Thymus (tissue), 11 donors: ENCODE results near the gene TAGLN2. TPM values are rescaled to one million over a fixed set of nuclear protein-coding genes. Genes with fewer than 3 reads are reported as not detected.

ENCODE experiments used
- DNase-seq, 9 donors: peaks; one replicate each; pipeline ENCODE4 v3.0.0-alpha.2; 2013; ENCODE audit warnings: low spot score in 9 of 9, low read depth in 6 of 9, missing footprints in 1 of 9
- H3K27ac ChIP-seq, 2 donors: one replicate each; pipeline ENCODE4 v1.5.1; 2013; ENCODE audit warnings: control low read depth in 1 of 2, low read depth in 1 of 2, low read length in 1 of 2, mild to moderate bottlenecking in 1 of 2, moderate library complexity in 1 of 2
- H3K27me3 ChIP-seq, 2 donors: one replicate each; pipeline ENCODE4 v1.5.1; 2013; ENCODE audit warnings: low read length in 1 of 2; ENCODE audit not compliant: control insufficient read depth in 2 of 2, insufficient read depth in 1 of 2
- H3K36me3 ChIP-seq, 2 donors: one replicate each; pipeline ENCODE4 v1.5.1; 2013; ENCODE audit warnings: low read length in 1 of 2, mild to moderate bottlenecking in 1 of 2, moderate library complexity in 1 of 2; ENCODE audit not compliant: control insufficient read depth in 2 of 2, insufficient read depth in 2 of 2
- H3K4me1 ChIP-seq, 2 donors: one replicate each; pipeline ENCODE4 v1.5.1; 2013; ENCODE audit warnings: low read length in 2 of 2; ENCODE audit not compliant: control insufficient read depth in 2 of 2, insufficient read depth in 2 of 2
- H3K4me3 ChIP-seq, 2 donors: one replicate each; pipeline ENCODE4 v1.5.1; 2013; ENCODE audit warnings: low read length in 2 of 2, control low read depth in 1 of 2, mild to moderate bottlenecking in 1 of 2
- H3K9me3 ChIP-seq, 2 donors: one replicate each; pipeline ENCODE4 v1.5.1; 2013; ENCODE audit warnings: low read length in 1 of 2, mild to moderate bottlenecking in 1 of 2; ENCODE audit not compliant: control insufficient read depth in 2 of 2, insufficient read depth in 1 of 2
- WGBS: extraction: QIAGEN DNeasy Blood & Tissue Kit; methylation state at CpG from one replicate; pipeline ENCODE4 v1.1.7; 2013; 5-methylcytosine and 5-hydroxymethylcytosine counted together
- polyA plus RNA-seq: library from polyadenylated mRNA; stranded (reverse); fragments of 200-250 nt; gene quantifications from one replicate; pipeline ENCODE4 v1.2.3, GENCODE V29; 2013
- total RNA-seq: library from RNA; stranded (reverse); fragments of 120-200 nt; gene quantifications from one replicate; pipeline ENCODE4 v1.2.4, GENCODE V29; 2013
- donor health status: healthy.

TAGLN2 gene
- total and polyA plus RNA-seq, 2 donors, result 172 to 429 TPM

GRCh38 chr1:159964144-159964543, 38.8 kb upstream of the TAGLN2 start:
- H3K4me3 ChIP-seq, result no peak overlapping the region
- H3K27ac ChIP-seq, result no peak overlapping the region
- no peaks in the 10 kb centered on the region for H3K4me1 ChIP-seq
- DNase-seq, result no peak
- no peaks in the 10 kb centered on the region for H3K36me3 ChIP-seq
- H3K9me3 ChIP-seq, result no peaks in the 10 kb centered on the region
- H3K27me3 ChIP-seq, result peaks cover 0 to 2% of the 10 kb centered on the region in 2 donors
- 75% methylated on average over 3 of the region's 3 CpGs for WGBS

GRCh38 chr1:159962176-159962575, 36.9 kb upstream of the TAGLN2 start:
- 96% methylated on average over 11 of the region's 11 CpGs for WGBS
- Histone ChIP-seq H3K4me1 (no peaks in the 10 kb centered on the region), H3K36me3 (no peaks in the 10 kb centered on the region), H3K9me3 (no peaks in the 10 kb centered on the region), H3K4me3 (no peak overlapping the region), H3K27ac (no peak overlapping the region), H3K27me3 (peaks cover 0 to 5% of the 10 kb centered on the region in 2 donors)
- DNase-seq, result no peak

DNA sequence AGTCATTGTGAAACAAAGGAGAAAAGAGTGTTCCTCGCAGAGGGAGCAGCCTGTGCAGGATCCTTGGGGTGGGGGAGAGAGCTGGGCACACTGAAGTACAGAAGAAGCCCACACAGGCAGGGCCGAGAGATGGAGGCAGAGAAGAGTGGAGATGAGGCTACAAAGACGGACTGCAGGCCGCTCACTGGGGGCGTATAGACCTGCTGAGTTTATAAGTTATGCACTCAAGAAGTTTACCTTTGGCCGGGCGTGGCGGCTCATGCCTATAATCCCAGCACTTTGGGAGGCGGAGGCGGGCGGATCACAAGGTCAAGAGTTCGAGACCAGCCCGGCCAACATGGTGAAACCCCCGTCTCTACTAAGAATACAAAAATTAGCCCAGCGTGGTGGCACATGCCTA, 36.3 kb upstream of the TAGLN2 start:
- H3K27ac ChIP-seq, result no peak overlapping the region
- no peak for DNase-seq

GRCh38 chr1:159960721-159961381, 35.5 kb upstream of the TAGLN2 start:
- Histone ChIP-seq H3K36me3 (no peaks in the 10 kb centered on the region), H3K27me3 (peaks cover 0 to 5% of the 10 kb centered on the region in 2 donors), H3K9me3 (no peaks in the 10 kb centered on the region), H3K4me3 (no peak overlapping the region), H3K4me1 (no peaks in the 10 kb centered on the region), H3K27ac (no peak overlapping the region)
- no peak for DNase-seq
- WGBS, result 92% methylated on average over 5 of the region's 5 CpGs

More for the DNA sequence above, 36.3 kb upstream of the TAGLN2 start:
- Histone ChIP-seq H3K9me3 (no peaks in the 10 kb centered on the region), H3K4me1 (no peaks in the 10 kb centered on the region), H3K4me3 (no peak overlapping the region), H3K27me3 (peaks cover 0 to 5% of the 10 kb centered on the region in 2 donors), H3K36me3 (no peaks in the 10 kb centered on the region)
- WGBS, result 91% methylated on average over 15 of the region's 15 CpGs

- Histone ChIP-seq H3K4me1 (no peaks in the 10 kb centered on the region), H3K27me3 (peaks cover 0 to 3% of the 10 kb centered on the region in 2 donors), H3K36me3 (no peaks in the 10 kb centered on the region), H3K4me3 (no peak overlapping the region), H3K27ac (no peak overlapping the region), H3K9me3 (no peaks in the 10 kb centered on the region)
- no peak for DNase-seq
- 89% methylated on average over 4 of the region's 4 CpGs for WGBS
Observed at GRCh38 chr1:159959451-159959850, 34.1 kb upstream of the TAGLN2 start.

DNA sequence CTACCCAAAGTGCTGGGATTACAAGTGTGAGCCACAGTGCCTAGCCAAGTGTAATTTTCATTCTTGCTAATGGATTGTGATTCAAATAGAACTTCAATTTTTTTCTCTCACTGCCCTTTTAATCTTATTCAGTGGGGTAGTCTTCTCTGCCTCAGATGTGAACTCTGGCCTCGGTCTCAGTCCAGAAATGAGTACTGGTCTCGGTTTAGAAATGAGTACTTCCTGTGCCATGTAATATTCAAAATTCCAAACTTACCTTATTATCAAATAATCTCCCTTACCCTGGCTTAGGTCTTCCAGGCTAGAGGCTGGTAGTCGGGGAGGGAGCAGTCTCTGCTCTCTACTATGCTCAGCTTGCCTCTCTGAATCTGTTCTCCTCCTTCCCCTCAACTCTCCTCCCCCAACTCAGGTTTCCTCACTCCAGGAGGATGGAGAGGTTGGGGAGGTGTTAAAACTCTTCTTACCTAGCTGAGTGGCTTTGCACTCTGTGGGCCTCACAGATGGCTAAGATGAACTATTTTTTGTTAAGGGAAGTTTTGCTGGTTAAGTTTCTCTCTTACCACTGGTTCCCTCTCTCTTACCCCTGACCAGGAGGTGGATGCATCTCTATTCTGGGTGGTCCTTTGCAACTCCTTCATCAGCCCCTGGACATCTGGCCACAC, 33.5 kb upstream of the TAGLN2 start:
- H3K4me1 ChIP-seq, result no peaks in the 10 kb centered on the region
- no peak for DNase-seq
- H3K9me3 ChIP-seq, result no peaks in the 10 kb centered on the region
- H3K27ac ChIP-seq, result no peak overlapping the region
- no peaks in the 10 kb centered on the region for H3K36me3 ChIP-seq
- no peak overlapping the region for H3K4me3 ChIP-seq
- 93% methylated on average over 3 of the region's 3 CpGs for WGBS
- H3K27me3 ChIP-seq, result peaks cover 0 to 3% of the 10 kb centered on the region in 2 donors

DNA sequence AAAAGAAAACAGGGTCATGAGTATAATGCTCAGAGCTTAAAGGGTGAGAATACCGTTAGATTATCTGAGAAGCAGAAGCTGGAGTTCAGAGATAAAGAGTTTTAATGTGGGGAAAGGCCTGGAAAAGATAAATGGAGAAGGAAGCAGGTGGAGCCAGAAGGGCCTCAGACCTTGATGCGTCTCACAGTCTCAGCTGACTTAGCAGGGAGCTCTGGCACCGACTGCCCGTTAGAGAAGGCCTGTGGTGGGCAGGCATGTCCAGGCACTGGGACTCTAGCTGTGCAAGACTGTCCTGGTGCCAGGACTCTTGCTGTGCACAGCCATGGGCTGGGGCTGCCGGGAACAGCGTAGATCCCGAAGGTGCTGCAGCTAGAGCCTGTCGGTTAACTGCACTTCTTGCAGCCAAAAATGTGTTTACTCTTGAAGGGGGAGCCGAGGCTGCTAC, 32.5 kb upstream of the TAGLN2 start:
- H3K27me3 ChIP-seq, result peaks cover 0 to 4% of the 10 kb centered on the region in 2 donors
- WGBS, result 74% methylated on average over 9 of the region's 9 CpGs
- H3K36me3 ChIP-seq, result no peaks in the 10 kb centered on the region
- no peak for DNase-seq
- no peak overlapping the region for H3K27ac ChIP-seq
- no peaks in the 10 kb centered on the region for H3K9me3 ChIP-seq
- H3K4me3 ChIP-seq, result no peak overlapping the region
- no peaks in the 10 kb centered on the region for H3K4me1 ChIP-seq

DNA sequence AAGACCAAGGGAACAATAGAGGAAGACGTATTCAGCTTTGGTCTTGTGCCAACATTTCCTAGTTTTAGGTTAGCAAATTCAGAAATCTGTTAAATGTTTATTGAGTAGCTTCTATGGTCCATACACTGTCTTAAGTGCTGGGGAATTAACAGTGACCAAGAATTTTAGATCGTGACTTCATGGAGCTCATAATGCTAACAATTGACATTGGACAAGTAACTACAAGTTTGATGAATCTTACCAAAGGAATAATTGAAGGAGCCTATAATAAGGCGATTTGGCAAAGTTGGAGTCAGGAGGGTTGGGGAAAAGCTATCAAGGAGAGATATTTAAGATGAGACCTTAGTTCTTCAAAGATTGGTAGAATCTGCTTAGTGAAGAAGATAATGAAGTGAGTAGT, 30.1 kb upstream of the TAGLN2 start:
- no peaks in the 10 kb centered on the region for H3K36me3 ChIP-seq
- H3K9me3 ChIP-seq, result no peaks in the 10 kb centered on the region
- no peak for DNase-seq
- H3K27me3 ChIP-seq, result peaks cover 0 to 11% of the 10 kb centered on the region in 2 donors
- H3K4me1 ChIP-seq, result peaks cover 0 to 1% of the 10 kb centered on the region in 2 donors
- no peak overlapping the region for H3K4me3 ChIP-seq
- 94% methylated on average over 3 of the region's 3 CpGs for WGBS
- H3K27ac ChIP-seq, result no peak overlapping the region
